Measurements from ENCODE around the gene APBA2.

GRCh38 chr15:29115093-29115991 lies 229.6 kb downstream of the APBA2 start:
- TF ChIP-seq CTCF (conservative IDR thresholded peaks at IDR 0.05): no peak; the same call in 1 of the 2 replicates
- no peak for TF ChIP-seq ZFX (IDR thresholded peaks at IDR 0.05)

Measured in C4-2B (cell line).